HG03103 (cell line): ENCODE data around the gene GREB1.

Experiments used
- ATAC-seq: cut with Tn5 transposase; IDR thresholded peaks from one replicate; pipeline ENCODE4 v1.9.1; 2021; ENCODE audit warnings: low read depth; ENCODE audit not compliant: unreplicated experiment

GREB1 gene

GRCh38 chr2:11596801-11597200 is 63.0 kb downstream of the GREB1 start:
- no peak for ATAC-seq

- no peak for ATAC-seq
Measured at GRCh38 chr2:11597538-11598225, 63.8 kb downstream of the GREB1 start.

- ATAC-seq, result no peak
Measured at GRCh38 chr2:11598228-11598731, 64.4 kb downstream of the GREB1 start.

GRCh38 chr2:11602563-11603204 is 68.8 kb downstream of the GREB1 start:
- ATAC-seq, result no peak

GRCh38 chr2:11610624-11611242 is 76.9 kb downstream of the GREB1 start:
- ATAC-seq, result no peak

- ATAC-seq, result no peak
Measured at GRCh38 chr2:11611251-11611650, 77.4 kb downstream of the GREB1 start.

- no peak for ATAC-seq
Measured at GRCh38 chr2:11612553-11613215, 78.8 kb downstream of the GREB1 start.

- no peak for ATAC-seq
Measured at GRCh38 chr2:11613297-11613696, 79.5 kb downstream of the GREB1 start.

- ATAC-seq, result no peak
Measured at GRCh38 chr2:11615209-11615608, 81.4 kb downstream of the GREB1 start.

- ATAC-seq, result no peak
Measured at GRCh38 chr2:11616097-11616687, 82.3 kb downstream of the GREB1 start.

GRCh38 chr2:11616851-11617415 is 83.1 kb downstream of the GREB1 start:
- no peak for ATAC-seq

GRCh38 chr2:11617527-11617926 is 83.7 kb downstream of the GREB1 start:
- no peak for ATAC-seq

- no peak for ATAC-seq
Measured at GRCh38 chr2:11617984-11618707, 84.3 kb downstream of the GREB1 start.

- no peak for ATAC-seq
Measured at GRCh38 chr2:11618708-11619062, 84.8 kb downstream of the GREB1 start.

GRCh38 chr2:11621410-11621809 is 87.6 kb downstream of the GREB1 start:
- no peak for ATAC-seq

GRCh38 chr2:11622611-11623010 is 88.8 kb downstream of the GREB1 start:
- no peak for ATAC-seq

GRCh38 chr2:11624893-11625292 is 91.0 kb downstream of the GREB1 start:
- ATAC-seq, result no peak

GRCh38 chr2:11625671-11626070 is 91.8 kb downstream of the GREB1 start:
- no peak for ATAC-seq

GRCh38 chr2:11628675-11629074 is 94.8 kb downstream of the GREB1 start:
- ATAC-seq, result no peak

- ATAC-seq, result no peak
Measured at GRCh38 chr2:11629215-11629614, 95.4 kb downstream of the GREB1 start.
